Measurements from ENCODE around the gene PLCH2. TPM values are rescaled to one million over a fixed set of nuclear protein-coding genes. Genes with fewer than 3 reads are reported as not detected.

PLCH2 gene
- total RNA-seq, 1 experiment from 2014 or later: not detected

DNA sequence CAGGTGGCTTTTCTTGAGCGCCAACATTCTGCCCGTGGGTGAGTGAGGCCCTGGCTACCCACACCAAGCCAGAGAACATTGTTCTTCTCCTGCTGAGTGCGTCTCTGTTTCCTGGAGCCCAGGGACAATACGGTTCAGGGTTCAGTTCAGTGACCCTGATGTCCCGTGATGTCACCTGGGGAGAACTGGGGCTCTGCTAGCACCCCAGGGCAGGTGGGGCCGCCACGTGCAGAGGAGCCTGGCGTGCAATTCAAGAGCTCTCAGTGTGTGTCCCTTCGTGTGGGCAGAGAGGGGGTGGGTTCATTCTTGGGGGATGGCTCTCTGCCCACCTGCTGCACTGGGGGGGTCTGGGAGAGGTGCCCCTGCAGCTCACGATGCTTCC, 45.5 kb upstream of the PLCH2 start:
- ChIA-PET CTCF (no interaction called here), POLR2A (ENCODE audit: low non-redundant PET) (no interaction called here)
- intact Hi-C loops (cut with micrococcal nuclease; ENCODE audit: unreplicated experiment): no loop called here
- no peak overlapping the region for H3K27ac ChIP-seq (ENCODE audit: low read depth, low read length, poor library complexity, severe bottlenecking)
- H3K9me3 ChIP-seq (ENCODE audit: low read depth, low read length, poor library complexity, severe bottlenecking): no peaks in the 10 kb centered on the region
- DNase-seq (ENCODE audit: low spot score): no peak
- peaks cover 42% of the 10 kb centered on the region for H3K27me3 ChIP-seq (replicated peaks; ENCODE audit: insufficient read depth, low read depth, low read length, poor library complexity)
- H3K4me1 ChIP-seq (ENCODE audit: insufficient read depth, low read length, poor library complexity, severe bottlenecking): no peaks in the 10 kb centered on the region
- no peak overlapping the region for H3K4me3 ChIP-seq (ENCODE audit: low read depth, low read length, poor library complexity, severe bottlenecking)
- BruUV-seq (replicated peaks): no TSS peak
- no peaks in the 10 kb centered on the region for H3K36me3 ChIP-seq (ENCODE audit: insufficient read depth, low read length, poor library complexity, severe bottlenecking)
- TF ChIP-seq, protein P1, sequence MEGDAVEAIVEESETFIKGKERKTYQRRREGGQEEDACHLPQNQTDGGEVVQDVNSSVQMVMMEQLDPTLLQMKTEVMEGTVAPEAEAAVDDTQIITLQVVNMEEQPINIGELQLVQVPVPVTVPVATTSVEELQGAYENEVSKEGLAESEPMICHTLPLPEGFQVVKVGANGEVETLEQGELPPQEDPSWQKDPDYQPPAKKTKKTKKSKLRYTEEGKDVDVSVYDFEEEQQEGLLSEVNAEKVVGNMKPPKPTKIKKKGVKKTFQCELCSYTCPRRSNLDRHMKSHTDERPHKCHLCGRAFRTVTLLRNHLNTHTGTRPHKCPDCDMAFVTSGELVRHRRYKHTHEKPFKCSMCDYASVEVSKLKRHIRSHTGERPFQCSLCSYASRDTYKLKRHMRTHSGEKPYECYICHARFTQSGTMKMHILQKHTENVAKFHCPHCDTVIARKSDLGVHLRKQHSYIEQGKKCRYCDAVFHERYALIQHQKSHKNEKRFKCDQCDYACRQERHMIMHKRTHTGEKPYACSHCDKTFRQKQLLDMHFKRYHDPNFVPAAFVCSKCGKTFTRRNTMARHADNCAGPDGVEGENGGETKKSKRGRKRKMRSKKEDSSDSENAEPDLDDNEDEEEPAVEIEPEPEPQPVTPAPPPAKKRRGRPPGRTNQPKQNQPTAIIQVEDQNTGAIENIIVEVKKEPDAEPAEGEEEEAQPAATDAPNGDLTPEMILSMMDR (conservative IDR thresholded peaks at IDR 0.05; ENCODE audit: low read depth, low read length): no peak
- no peak for TF ChIP-seq EZH2 (IDR thresholded peaks at IDR 0.05; ENCODE audit: borderline replicate concordance, low read depth, low read length, poor library complexity, severe bottlenecking)

DNA sequence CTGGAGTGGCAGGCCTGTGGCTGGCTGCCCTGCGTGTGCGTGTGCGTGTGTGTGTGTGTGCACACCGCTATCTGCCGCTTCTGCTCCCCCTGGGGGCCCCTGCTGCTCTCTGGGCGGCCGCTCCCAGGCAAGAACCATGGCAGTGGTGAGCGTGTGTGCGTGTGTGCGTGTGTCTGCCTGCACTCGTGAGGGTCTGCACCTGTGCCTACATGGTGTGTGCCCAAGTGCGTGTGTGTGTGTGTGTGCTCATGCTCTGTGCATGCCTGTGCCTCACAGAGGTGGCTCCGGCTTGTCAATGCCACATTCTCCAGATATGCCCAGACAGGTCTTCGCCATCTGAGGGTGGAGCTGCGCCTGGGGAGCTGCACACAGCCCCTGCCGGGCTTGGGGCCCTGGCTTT, 45.0 kb upstream of the PLCH2 start:
- CTCF ChIA-PET: interaction anchor here (0.5 kb wide), 1 partner anchor 17 kb away, joined by 3 read pairs; no protein-coding TSS in a partner anchor
- BruUV-seq (replicated peaks): no TSS peak

DNA sequence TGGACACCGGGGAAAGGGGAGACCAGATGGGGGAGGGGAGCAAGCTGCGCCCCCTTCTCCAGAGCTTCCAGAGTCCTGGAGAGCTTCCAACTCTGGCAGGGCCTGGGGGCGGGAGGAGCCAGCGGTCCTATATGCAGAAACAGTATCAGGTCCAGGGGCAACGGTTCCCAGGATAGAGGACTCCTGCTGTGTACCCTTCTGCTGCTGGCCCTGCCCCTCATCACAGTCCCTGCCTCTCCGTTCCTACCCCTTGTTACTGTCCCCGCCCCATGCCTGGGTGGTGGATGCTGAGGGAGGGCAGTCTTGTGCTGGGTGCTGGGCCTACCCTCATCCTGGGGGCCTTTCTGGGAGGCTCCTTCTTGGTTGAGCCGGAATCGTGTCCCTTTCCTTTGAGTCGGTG, 44.6 kb upstream of the PLCH2 start:
- H3K27ac ChIP-seq (ENCODE audit: low read depth, low read length, poor library complexity, severe bottlenecking): no peak overlapping the region
- ChIA-PET POLR2A (ENCODE audit: low non-redundant PET) (no interaction called here), CTCF (interaction anchor here (0.5 kb wide), 1 partner anchor 17 kb away, joined by 3 read pairs; no protein-coding TSS in a partner anchor)
- TF ChIP-seq, protein P1 (conservative IDR thresholded peaks at IDR 0.05; ENCODE audit: low read depth, low read length): no peak
- no peak for DNase-seq (ENCODE audit: low spot score)
- intact Hi-C loops (cut with micrococcal nuclease; ENCODE audit: unreplicated experiment): no loop called here
- no peaks in the 10 kb centered on the region for H3K9me3 ChIP-seq (ENCODE audit: low read depth, low read length, poor library complexity, severe bottlenecking)
- BruUV-seq (replicated peaks): no TSS peak
- no peak overlapping the region for H3K4me3 ChIP-seq (ENCODE audit: low read depth, low read length, poor library complexity, severe bottlenecking)
- H3K36me3 ChIP-seq (ENCODE audit: insufficient read depth, low read length, poor library complexity, severe bottlenecking): no peaks in the 10 kb centered on the region
- H3K27me3 ChIP-seq (replicated peaks; ENCODE audit: insufficient read depth, low read depth, low read length, poor library complexity): peaks cover 45% of the 10 kb centered on the region
- no peaks in the 10 kb centered on the region for H3K4me1 ChIP-seq (ENCODE audit: insufficient read depth, low read length, poor library complexity, severe bottlenecking)

More for the DNA sequence above, 45.0 kb upstream of the PLCH2 start:
- Histone ChIP-seq H3K4me1 (ENCODE audit: insufficient read depth, low read length, poor library complexity, severe bottlenecking) (no peaks in the 10 kb centered on the region), H3K27me3 (replicated peaks; ENCODE audit: insufficient read depth, low read depth, low read length, poor library complexity) (peaks cover 45% of the 10 kb centered on the region), H3K27ac (ENCODE audit: low read depth, low read length, poor library complexity, severe bottlenecking) (no peak overlapping the region), H3K9me3 (ENCODE audit: low read depth, low read length, poor library complexity, severe bottlenecking) (no peaks in the 10 kb centered on the region), H3K4me3 (ENCODE audit: low read depth, low read length, poor library complexity, severe bottlenecking) (no peak overlapping the region), H3K36me3 (ENCODE audit: insufficient read depth, low read length, poor library complexity, severe bottlenecking) (no peaks in the 10 kb centered on the region)
- TF ChIP-seq EZH2 (IDR thresholded peaks at IDR 0.05; ENCODE audit: borderline replicate concordance, low read depth, low read length, poor library complexity, severe bottlenecking): no peak
- TF ChIP-seq, protein P1 (conservative IDR thresholded peaks at IDR 0.05; ENCODE audit: low read depth, low read length): no peak
- DNase-seq (ENCODE audit: low spot score): no peak
- intact Hi-C loops (cut with micrococcal nuclease; ENCODE audit: unreplicated experiment): no loop called here
- POLR2A ChIA-PET (ENCODE audit: low non-redundant PET): no interaction called here

All from A673 (cell line).